Panc1 (cell line): Measurements from ENCODE around the gene APP. TPM values are rescaled to one million over a fixed set of nuclear protein-coding genes. Genes with fewer than 3 reads are reported as not detected.

Experiments
- ATAC-seq: fragments of 200-7000 bp; cut with Tn5 transposase; 2 replicates; pipeline ENCODE4 v1.9.1; 2020; ENCODE audit warnings: mild to moderate bottlenecking, moderate library complexity
- BruUV-seq: library from RNA; stranded (reverse); fragments of 400-500 nt; replicated peaks from 2 replicates; lab custom pipeline; 2021; lab: Mats Ljungman, UMichigan
- CTCF ChIA-PET: fragments of 300-600 bp; sonication (Branson Sonifier 250); formaldehyde crosslinking; loops from one replicate; lab custom pipeline; 2022; ENCODE audit warnings: antibody characterized with exemption; lab: Charles Lee
- POLR2A ChIA-PET: fragments of 300-600 bp; sonication (Branson Sonifier 250); formaldehyde crosslinking; loops from one replicate; lab custom pipeline; 2022; ENCODE audit warnings: antibody characterized with exemption; lab: Charles Lee
- DNase-seq: peaks from one replicate; pipeline ENCODE4 v3.0.0-alpha.2; 2010; ENCODE audit warnings: low read depth, low spot score
- H3K27ac ChIP-seq: 2 replicates; pipeline ENCODE4 v1.5.1; 2011; ENCODE audit warnings: mild to moderate bottlenecking, low read length, inconsistent platforms
- H3K27me3 ChIP-seq: fragments of 200-500 bp; sonication (Bioruptor generic); 2 replicates; pipeline ENCODE4 v1.6.0; 2014; ENCODE audit warnings: low read length, inconsistent platforms; ENCODE audit not compliant: control insufficient read depth, insufficient read depth
- H3K36me3 ChIP-seq: fragments of 200-500 bp; sonication (Bioruptor generic); 2 replicates; pipeline ENCODE4 v1.5.1; 2014; ENCODE audit warnings: inconsistent platforms, mild to moderate bottlenecking, low read length, moderate library complexity; ENCODE audit not compliant: control insufficient read depth, insufficient read depth
- H3K4me1 ChIP-seq: 2 replicates; pipeline ENCODE4 v1.5.1; 2011; ENCODE audit warnings: inconsistent platforms, mild to moderate bottlenecking, low read length, moderate library complexity; ENCODE audit not compliant: control insufficient read depth, insufficient read depth
- H3K4me3 ChIP-seq, 2 experiments: 2 replicates each; pipeline ENCODE4 v1.5.1; 2011 to 2012; ENCODE audit warnings: low read depth in 2 of 2, low read length in 2 of 2, mild to moderate bottlenecking in 2 of 2, inconsistent platforms in 1 of 2, moderate library complexity in 1 of 2
- H3K9me3 ChIP-seq: fragments of 200-500 bp; sonication (Bioruptor generic); 2 replicates; pipeline ENCODE4 v1.5.1; 2014; ENCODE audit warnings: low read depth, mild to moderate bottlenecking, inconsistent platforms, low read length, moderate library complexity; ENCODE audit not compliant: control insufficient read depth, insufficient read depth
- POLR2AphosphoS5 ChIP-seq: IDR thresholded peaks from 2 replicates; pipeline ENCODE4 v1.6.1; 2012; ENCODE audit warnings: mild to moderate bottlenecking, low read depth, low read length, moderate library complexity
- SIN3A ChIP-seq: IDR thresholded peaks from 2 replicates; pipeline ENCODE4 v1.6.1; 2012; ENCODE audit warnings: low read depth, mild to moderate bottlenecking, low read length, moderate library complexity, borderline replicate concordance; ENCODE audit not compliant: insufficient read depth
- TCF7L2 ChIP-seq: IDR thresholded peaks from 2 replicates; pipeline ENCODE4 v1.6.1; 2011; ENCODE audit warnings: mild to moderate bottlenecking, low read depth, low read length, inconsistent platforms
- in situ Hi-C: cut with HindIII; loops from 2 replicates; pipeline ENCODE4 v1.10.0; 2016; ENCODE audit warnings: low sequenced_read_pairs, low pct_unique_long_range_greater_than_20kb
- intact Hi-C: fragments of 100-400 bp; cut with micrococcal nuclease; formaldehyde crosslinking; loops from one replicate; pipeline ENCODE4 v1.10.0; 2022; ENCODE audit not compliant: unreplicated experiment
- total RNA-seq: library from RNA; stranded (reverse); gene quantifications from one replicate; pipeline ENCODE4 v1.2.1, GENCODE V29; 2021; ENCODE audit not compliant: unreplicated experiment
- TF ChIP-seq, protein P1 (sequence below): fragments of 450-650 bp; IDR thresholded peaks from 2 replicates; pipeline ENCODE4 v1.5.1; 2017; ENCODE audit warnings: mild to moderate bottlenecking
- TF ChIP-seq, protein P2 (sequence below), 2 experiments: IDR thresholded peaks; 2 replicates each; pipeline ENCODE4 v1.6.1; 2011 to 2012; ENCODE audit warnings: low read depth in 2 of 2, control low read depth in 1 of 2, low read length in 1 of 2, mild to moderate bottlenecking in 1 of 2, moderate library complexity in 1 of 2; ENCODE audit not compliant: insufficient read depth in 1 of 2

Gene APP
- total RNA-seq, 1 experiment from 2014 or later, result 542 TPM

DNA sequence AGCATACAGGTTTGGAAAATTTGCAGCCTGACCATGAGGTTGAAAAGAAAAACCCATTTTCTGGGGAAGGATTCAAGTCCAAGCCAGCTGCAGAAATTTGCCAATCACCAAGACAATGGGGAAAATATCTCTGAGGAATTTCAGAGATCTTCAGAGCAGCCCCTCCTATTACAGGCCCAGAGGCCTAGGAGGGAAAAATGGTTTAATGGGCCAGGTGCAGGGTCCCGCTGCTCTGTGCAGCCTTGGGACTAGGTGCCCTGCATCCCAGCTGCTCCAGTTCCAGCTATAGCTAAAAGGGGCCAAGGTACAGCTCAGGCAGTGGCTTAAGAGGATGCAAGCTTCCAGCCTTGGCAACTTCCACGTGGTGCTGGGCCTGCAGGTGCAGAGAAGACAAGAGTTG is 322.3 kb downstream of the APP start:
- Histone ChIP-seq H3K27ac (no peak overlapping the region), H3K36me3 (no peaks in the 10 kb centered on the region), H3K27me3 (peaks cover 7% of the 10 kb centered on the region), H3K9me3 (no peaks in the 10 kb centered on the region), H3K4me1 (no peaks in the 10 kb centered on the region), H3K4me3 (no peak overlapping the region)
- in situ Hi-C loops (no loop called here), intact Hi-C loops (no loop called here)
- no TSS peak for BruUV-seq
- DNase-seq, result no peak
- ChIA-PET CTCF (no interaction called here), POLR2A (no interaction called here)
- TF ChIP-seq POLR2AphosphoS5, result no peak
- no peak for ATAC-seq

DNA sequence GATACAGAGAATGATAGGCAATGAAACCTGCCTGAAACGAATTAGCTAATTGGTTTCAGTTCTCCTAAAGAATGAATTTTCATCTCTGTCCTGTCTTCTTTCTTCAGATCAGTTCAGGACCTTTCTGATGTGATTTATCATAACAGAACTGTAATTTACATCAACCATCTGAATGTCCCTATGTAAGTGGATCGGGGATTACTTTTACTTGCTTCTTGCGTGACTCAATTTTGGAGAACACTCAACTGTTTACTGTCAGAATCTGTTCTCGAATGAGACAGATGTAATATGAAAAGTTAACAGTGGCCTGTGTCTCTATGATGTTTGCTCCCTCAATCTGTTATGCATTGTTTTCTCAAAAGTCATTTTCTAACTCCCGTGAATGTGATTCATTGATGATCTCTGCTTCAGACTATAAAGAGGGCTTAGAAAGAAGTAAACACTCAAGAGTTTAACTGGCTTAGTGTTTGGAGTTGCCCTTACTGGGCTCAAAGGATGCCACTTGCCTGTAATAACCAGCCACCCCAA is 324.8 kb downstream of the APP start:
- no TSS peak for BruUV-seq
- in situ Hi-C loops, result no loop called here
- DNase-seq (no peak), ATAC-seq (no peak)
- Histone ChIP-seq H3K27me3 (peaks cover 7% of the 10 kb centered on the region), H3K9me3 (no peaks in the 10 kb centered on the region), H3K4me3 (no peak overlapping the region), H3K36me3 (no peaks in the 10 kb centered on the region), H3K27ac (no peak overlapping the region), H3K4me1 (no peaks in the 10 kb centered on the region)
- intact Hi-C loops, result no loop called here
- ChIA-PET POLR2A (no interaction called here), CTCF (no interaction called here)
- TF ChIP-seq, protein P1, sequence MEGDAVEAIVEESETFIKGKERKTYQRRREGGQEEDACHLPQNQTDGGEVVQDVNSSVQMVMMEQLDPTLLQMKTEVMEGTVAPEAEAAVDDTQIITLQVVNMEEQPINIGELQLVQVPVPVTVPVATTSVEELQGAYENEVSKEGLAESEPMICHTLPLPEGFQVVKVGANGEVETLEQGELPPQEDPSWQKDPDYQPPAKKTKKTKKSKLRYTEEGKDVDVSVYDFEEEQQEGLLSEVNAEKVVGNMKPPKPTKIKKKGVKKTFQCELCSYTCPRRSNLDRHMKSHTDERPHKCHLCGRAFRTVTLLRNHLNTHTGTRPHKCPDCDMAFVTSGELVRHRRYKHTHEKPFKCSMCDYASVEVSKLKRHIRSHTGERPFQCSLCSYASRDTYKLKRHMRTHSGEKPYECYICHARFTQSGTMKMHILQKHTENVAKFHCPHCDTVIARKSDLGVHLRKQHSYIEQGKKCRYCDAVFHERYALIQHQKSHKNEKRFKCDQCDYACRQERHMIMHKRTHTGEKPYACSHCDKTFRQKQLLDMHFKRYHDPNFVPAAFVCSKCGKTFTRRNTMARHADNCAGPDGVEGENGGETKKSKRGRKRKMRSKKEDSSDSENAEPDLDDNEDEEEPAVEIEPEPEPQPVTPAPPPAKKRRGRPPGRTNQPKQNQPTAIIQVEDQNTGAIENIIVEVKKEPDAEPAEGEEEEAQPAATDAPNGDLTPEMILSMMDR, result no peak
- TF ChIP-seq TCF7L2 (no peak), POLR2AphosphoS5 (no peak), SIN3A (no peak)
- TF ChIP-seq, protein P2, sequence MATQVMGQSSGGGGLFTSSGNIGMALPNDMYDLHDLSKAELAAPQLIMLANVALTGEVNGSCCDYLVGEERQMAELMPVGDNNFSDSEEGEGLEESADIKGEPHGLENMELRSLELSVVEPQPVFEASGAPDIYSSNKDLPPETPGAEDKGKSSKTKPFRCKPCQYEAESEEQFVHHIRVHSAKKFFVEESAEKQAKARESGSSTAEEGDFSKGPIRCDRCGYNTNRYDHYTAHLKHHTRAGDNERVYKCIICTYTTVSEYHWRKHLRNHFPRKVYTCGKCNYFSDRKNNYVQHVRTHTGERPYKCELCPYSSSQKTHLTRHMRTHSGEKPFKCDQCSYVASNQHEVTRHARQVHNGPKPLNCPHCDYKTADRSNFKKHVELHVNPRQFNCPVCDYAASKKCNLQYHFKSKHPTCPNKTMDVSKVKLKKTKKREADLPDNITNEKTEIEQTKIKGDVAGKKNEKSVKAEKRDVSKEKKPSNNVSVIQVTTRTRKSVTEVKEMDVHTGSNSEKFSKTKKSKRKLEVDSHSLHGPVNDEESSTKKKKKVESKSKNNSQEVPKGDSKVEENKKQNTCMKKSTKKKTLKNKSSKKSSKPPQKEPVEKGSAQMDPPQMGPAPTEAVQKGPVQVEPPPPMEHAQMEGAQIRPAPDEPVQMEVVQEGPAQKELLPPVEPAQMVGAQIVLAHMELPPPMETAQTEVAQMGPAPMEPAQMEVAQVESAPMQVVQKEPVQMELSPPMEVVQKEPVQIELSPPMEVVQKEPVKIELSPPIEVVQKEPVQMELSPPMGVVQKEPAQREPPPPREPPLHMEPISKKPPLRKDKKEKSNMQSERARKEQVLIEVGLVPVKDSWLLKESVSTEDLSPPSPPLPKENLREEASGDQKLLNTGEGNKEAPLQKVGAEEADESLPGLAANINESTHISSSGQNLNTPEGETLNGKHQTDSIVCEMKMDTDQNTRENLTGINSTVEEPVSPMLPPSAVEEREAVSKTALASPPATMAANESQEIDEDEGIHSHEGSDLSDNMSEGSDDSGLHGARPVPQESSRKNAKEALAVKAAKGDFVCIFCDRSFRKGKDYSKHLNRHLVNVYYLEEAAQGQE (IDR thresholded peaks at IDR 0.05; ENCODE audit: insufficient read depth in 1 of 2, low read depth in 2 of 2, low read length in 1 of 2), result no peak

DNA sequence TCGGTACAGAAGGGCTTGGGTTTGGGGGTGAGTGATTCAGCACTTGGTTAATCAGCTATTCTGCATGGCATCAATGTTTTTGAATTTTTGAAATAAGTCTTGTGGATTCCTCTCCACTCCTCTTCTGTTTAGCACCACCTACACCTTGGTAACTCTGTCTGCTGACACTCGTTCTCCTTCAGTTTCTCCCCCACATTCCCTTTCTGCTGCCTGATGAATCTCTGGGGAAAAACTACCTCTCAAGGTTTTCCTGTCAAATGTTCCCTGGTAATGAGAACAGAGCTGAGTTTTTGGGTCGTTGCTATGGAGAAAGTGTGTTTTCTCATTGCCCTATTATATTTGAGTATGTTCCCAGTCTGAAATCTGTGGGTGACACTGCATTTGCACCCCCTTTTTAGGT is 327.6 kb downstream of the APP start:
- Histone ChIP-seq H3K4me1 (no peaks in the 10 kb centered on the region), H3K36me3 (no peaks in the 10 kb centered on the region), H3K27ac (no peak overlapping the region), H3K27me3 (peaks cover 7% of the 10 kb centered on the region), H3K4me3 (no peak overlapping the region), H3K9me3 (no peaks in the 10 kb centered on the region)
- POLR2A ChIA-PET, result no interaction called here
- TF ChIP-seq TCF7L2, result no peak
- TF ChIP-seq, protein P1, result no peak
- TF ChIP-seq, protein P2 (IDR thresholded peaks at IDR 0.05; ENCODE audit: insufficient read depth in 1 of 2, low read depth in 2 of 2, low read length in 1 of 2), result no peak
- no peak for TF ChIP-seq POLR2AphosphoS5
- TF ChIP-seq SIN3A, result no peak
- no TSS peak for BruUV-seq
- intact Hi-C loops, result no loop called here
- CTCF ChIA-PET, result no interaction called here
- ATAC-seq, result no peak
- no peak for DNase-seq
- in situ Hi-C loops, result no loop called here
